Activated CD4-positive, alpha-beta T cell treated with anti-CD3 and anti-CD28 coated beads, Interleukin-2, amount 10 ng/mL, durations not matched to agents 24 days and 14 days (primary cell): ENCODE measurements around the gene MNX1. TPM values are rescaled to one million over a fixed set of nuclear protein-coding genes. Genes with fewer than 3 reads are reported as not detected.

Source experiments
- DNase-seq: peaks from one replicate; pipeline ENCODE4 v3.0.0; 2022
- H3K27ac Mint-ChIP-seq: one replicate; pipeline ENCODE4 v1.8.0; 2022; ENCODE audit warnings: mild to moderate bottlenecking, mixed read lengths
- H3K27me3 Mint-ChIP-seq: one replicate; pipeline ENCODE4 v1.8.0; 2022; ENCODE audit warnings: mixed read lengths
- H3K36me3 Mint-ChIP-seq: one replicate; pipeline ENCODE4 v1.8.0; 2022; ENCODE audit warnings: low read depth, mild to moderate bottlenecking, mixed read lengths
- H3K4me1 Mint-ChIP-seq: one replicate; pipeline ENCODE4 v1.8.0; 2021; ENCODE audit warnings: mixed read lengths
- H3K4me3 Mint-ChIP-seq: one replicate; pipeline ENCODE4 v1.8.0; 2022; ENCODE audit warnings: mild to moderate bottlenecking, moderate library complexity, mixed read lengths
- H3K9me3 Mint-ChIP-seq: one replicate; pipeline ENCODE4 v1.8.0; 2021; ENCODE audit warnings: mixed read lengths
- intact Hi-C: fragments of 100-400 bp; cut with micrococcal nuclease; formaldehyde crosslinking; loops from one replicate; pipeline ENCODE4 v1.15.1; 2023
- total RNA-seq: library from RNA; stranded (reverse); gene quantifications from 2 replicates; pipeline ENCODE4 v1.2.3, GENCODE V29; 2022

Gene MNX1
- total RNA-seq, 1 donor from 2014 or later, result not detected

- Mint-ChIP-seq H3K4me1 (no peaks in the 10 kb centered on the region), H3K27me3 (peaks cover 2% of the 10 kb centered on the region), H3K4me3 (no peak overlapping the region), H3K9me3 (peaks cover 3% of the 10 kb centered on the region), H3K36me3 (no peaks in the 10 kb centered on the region), H3K27ac (peak overlapping the region; percentile 63)
- DNase-seq, result no peak
- intact Hi-C loops, result no loop called here
Observed at GRCh38 chr7:157041514-157042277, 31.2 kb upstream of the MNX1 start.

GRCh38 chr7:157041004-157041403, 30.5 kb upstream of the MNX1 start:
- DNase-seq, result no peak
- no peaks in the 10 kb centered on the region for H3K36me3 Mint-ChIP-seq
- H3K27me3 Mint-ChIP-seq, result peaks cover 2% of the 10 kb centered on the region
- H3K9me3 Mint-ChIP-seq, result peaks cover 9% of the 10 kb centered on the region
- no peak overlapping the region for H3K27ac Mint-ChIP-seq
- H3K4me3 Mint-ChIP-seq, result no peak overlapping the region
- no peaks in the 10 kb centered on the region for H3K4me1 Mint-ChIP-seq
- intact Hi-C loops, result no loop called here

- H3K27me3 Mint-ChIP-seq, result peaks cover 5% of the 10 kb centered on the region
- no peak overlapping the region for H3K27ac Mint-ChIP-seq
- H3K4me1 Mint-ChIP-seq, result peaks cover 2% of the 10 kb centered on the region
- no peak for DNase-seq
- H3K9me3 Mint-ChIP-seq, result peaks cover 10% of the 10 kb centered on the region
- no peak overlapping the region for H3K4me3 Mint-ChIP-seq
- no peaks in the 10 kb centered on the region for H3K36me3 Mint-ChIP-seq
- intact Hi-C loops, result no loop called here
Observed at GRCh38 chr7:157037635-157038034, 27.2 kb upstream of the MNX1 start.

GRCh38 chr7:157037028-157037427, 26.6 kb upstream of the MNX1 start:
- peaks cover 5% of the 10 kb centered on the region for H3K27me3 Mint-ChIP-seq
- no peaks in the 10 kb centered on the region for H3K36me3 Mint-ChIP-seq
- intact Hi-C loops, result no loop called here
- no peak for DNase-seq
- no peak overlapping the region for H3K27ac Mint-ChIP-seq
- peaks cover 10% of the 10 kb centered on the region for H3K9me3 Mint-ChIP-seq
- no peak overlapping the region for H3K4me3 Mint-ChIP-seq
- peaks cover 2% of the 10 kb centered on the region for H3K4me1 Mint-ChIP-seq

GRCh38 chr7:157035979-157036378, 25.5 kb upstream of the MNX1 start:
- H3K27ac Mint-ChIP-seq, result no peak overlapping the region
- H3K4me3 Mint-ChIP-seq, result no peak overlapping the region
- peaks cover 2% of the 10 kb centered on the region for H3K4me1 Mint-ChIP-seq
- no peak for DNase-seq
- H3K9me3 Mint-ChIP-seq, result peaks cover 10% of the 10 kb centered on the region
- peaks cover 6% of the 10 kb centered on the region for H3K27me3 Mint-ChIP-seq
- intact Hi-C loops, result no loop called here
- no peaks in the 10 kb centered on the region for H3K36me3 Mint-ChIP-seq

GRCh38 chr7:157035302-157035701, 24.8 kb upstream of the MNX1 start:
- Mint-ChIP-seq H3K4me1 (peaks cover 2% of the 10 kb centered on the region), H3K4me3 (no peak overlapping the region), H3K9me3 (peaks cover 10% of the 10 kb centered on the region), H3K27me3 (peaks cover 6% of the 10 kb centered on the region), H3K36me3 (no peaks in the 10 kb centered on the region), H3K27ac (no peak overlapping the region)
- intact Hi-C loops, result no loop called here
- DNase-seq, result no peak

- peaks cover 2% of the 10 kb centered on the region for H3K4me1 Mint-ChIP-seq
- H3K27ac Mint-ChIP-seq, result no peak overlapping the region
- peaks cover 11% of the 10 kb centered on the region for H3K27me3 Mint-ChIP-seq
- no peak overlapping the region for H3K4me3 Mint-ChIP-seq
- no peaks in the 10 kb centered on the region for H3K36me3 Mint-ChIP-seq
- no peak for DNase-seq
- peaks cover 10% of the 10 kb centered on the region for H3K9me3 Mint-ChIP-seq
- intact Hi-C loops, result no loop called here
Observed at GRCh38 chr7:157033483-157034473, 23.3 kb upstream of the MNX1 start.

- peaks cover 2% of the 10 kb centered on the region for H3K4me1 Mint-ChIP-seq
- no peak overlapping the region for H3K27ac Mint-ChIP-seq
- H3K27me3 Mint-ChIP-seq, result peaks cover 19% of the 10 kb centered on the region
- intact Hi-C loops, result no loop called here
- peaks cover 10% of the 10 kb centered on the region for H3K9me3 Mint-ChIP-seq
- no peak overlapping the region for H3K4me3 Mint-ChIP-seq
- DNase-seq, result no peak
- no peaks in the 10 kb centered on the region for H3K36me3 Mint-ChIP-seq
Observed at GRCh38 chr7:157032644-157033482, 22.4 kb upstream of the MNX1 start.

- Mint-ChIP-seq H3K27me3 (peaks cover 24% of the 10 kb centered on the region), H3K9me3 (peaks cover 10% of the 10 kb centered on the region), H3K27ac (no peak overlapping the region), H3K4me3 (no peak overlapping the region), H3K36me3 (no peaks in the 10 kb centered on the region), H3K4me1 (peaks cover 2% of the 10 kb centered on the region)
- intact Hi-C loops, result no loop called here
- no peak for DNase-seq
Observed at GRCh38 chr7:157032128-157032527, 21.7 kb upstream of the MNX1 start.

- H3K36me3 Mint-ChIP-seq, result no peaks in the 10 kb centered on the region
- H3K9me3 Mint-ChIP-seq, result peaks cover 5% of the 10 kb centered on the region
- DNase-seq, result no peak
- no peak overlapping the region for H3K4me3 Mint-ChIP-seq
- intact Hi-C loops, result no loop called here
- H3K27ac Mint-ChIP-seq, result no peak overlapping the region
- H3K4me1 Mint-ChIP-seq, result no peaks in the 10 kb centered on the region
- H3K27me3 Mint-ChIP-seq, result peaks cover 54% of the 10 kb centered on the region
Observed at GRCh38 chr7:157028199-157028903, 17.9 kb upstream of the MNX1 start.

- intact Hi-C loops, result no loop called here
- H3K4me3 Mint-ChIP-seq, result no peak overlapping the region
- peaks cover 61% of the 10 kb centered on the region for H3K27me3 Mint-ChIP-seq
- H3K9me3 Mint-ChIP-seq, result peaks cover 5% of the 10 kb centered on the region
- no peaks in the 10 kb centered on the region for H3K36me3 Mint-ChIP-seq
- H3K27ac Mint-ChIP-seq, result no peak overlapping the region
- no peak for DNase-seq
- H3K4me1 Mint-ChIP-seq, result no peaks in the 10 kb centered on the region
Observed at GRCh38 chr7:157027568-157028198, 17.2 kb upstream of the MNX1 start.

- Mint-ChIP-seq H3K36me3 (no peaks in the 10 kb centered on the region), H3K27ac (no peak overlapping the region), H3K9me3 (peaks cover 5% of the 10 kb centered on the region), H3K27me3 (peaks cover 74% of the 10 kb centered on the region), H3K4me1 (no peaks in the 10 kb centered on the region), H3K4me3 (no peak overlapping the region)
- intact Hi-C loops, result loop anchor here (5.0 kb wide), 2 partner anchors 668 to 1217 kb away; no protein-coding TSS in a partner anchor
- no peak for DNase-seq
Observed at GRCh38 chr7:157024716-157025115, 14.3 kb upstream of the MNX1 start.

- Mint-ChIP-seq H3K36me3 (no peaks in the 10 kb centered on the region), H3K27ac (no peak overlapping the region), H3K4me1 (peaks cover 2% of the 10 kb centered on the region), H3K9me3 (peaks cover 5% of the 10 kb centered on the region), H3K4me3 (no peak overlapping the region), H3K27me3 (peaks cover 77% of the 10 kb centered on the region)
- DNase-seq, result no peak
- intact Hi-C loops, result loop anchor here (5.0 kb wide), 2 partner anchors 669 to 1216 kb away; no protein-coding TSS in a partner anchor
Observed at GRCh38 chr7:157023589-157023905, 13.1 kb upstream of the MNX1 start.
